Ectodermal cell (in vitro differentiated cells): ENCODE measurements around the gene TRERF1.

Experiments used
- H3K27ac ChIP-seq: 2 replicates; pipeline ENCODE4 v1.7.0; 2013; ENCODE audit warnings: mild to moderate bottlenecking, low read depth, low read length; ENCODE audit not compliant: insufficient read depth, poor library complexity, severe bottlenecking
- H3K27me3 ChIP-seq: 2 replicates; pipeline ENCODE4 v1.7.0; 2013; ENCODE audit warnings: mild to moderate bottlenecking, low read length; ENCODE audit not compliant: insufficient read depth, control insufficient read depth, poor library complexity, severe bottlenecking
- H3K36me3 ChIP-seq: one replicate; pipeline ENCODE4 v1.7.0; 2013; ENCODE audit warnings: low read length; ENCODE audit not compliant: control insufficient read depth, insufficient read depth
- H3K4me1 ChIP-seq: one replicate; pipeline ENCODE4 v1.7.0; 2013; ENCODE audit warnings: low read length; ENCODE audit not compliant: control insufficient read depth, insufficient read depth
- H3K4me3 ChIP-seq: 2 replicates; pipeline ENCODE4 v1.7.0; 2013; ENCODE audit warnings: low read depth, low read length, control low read depth; ENCODE audit not compliant: insufficient read depth
- H3K9me3 ChIP-seq: 2 replicates; pipeline ENCODE4 v1.7.0; 2013; ENCODE audit warnings: mild to moderate bottlenecking, low read length, moderate library complexity; ENCODE audit not compliant: control insufficient read depth
- WGBS, 2 experiments: methylation state at CpG; one replicate each; pipeline ENCODE4 v1.1.7; 2013; ENCODE audit warnings: missing lambda C conversion rate in 2 of 2; 5-methylcytosine and 5-hydroxymethylcytosine counted together

Gene TRERF1

DNA sequence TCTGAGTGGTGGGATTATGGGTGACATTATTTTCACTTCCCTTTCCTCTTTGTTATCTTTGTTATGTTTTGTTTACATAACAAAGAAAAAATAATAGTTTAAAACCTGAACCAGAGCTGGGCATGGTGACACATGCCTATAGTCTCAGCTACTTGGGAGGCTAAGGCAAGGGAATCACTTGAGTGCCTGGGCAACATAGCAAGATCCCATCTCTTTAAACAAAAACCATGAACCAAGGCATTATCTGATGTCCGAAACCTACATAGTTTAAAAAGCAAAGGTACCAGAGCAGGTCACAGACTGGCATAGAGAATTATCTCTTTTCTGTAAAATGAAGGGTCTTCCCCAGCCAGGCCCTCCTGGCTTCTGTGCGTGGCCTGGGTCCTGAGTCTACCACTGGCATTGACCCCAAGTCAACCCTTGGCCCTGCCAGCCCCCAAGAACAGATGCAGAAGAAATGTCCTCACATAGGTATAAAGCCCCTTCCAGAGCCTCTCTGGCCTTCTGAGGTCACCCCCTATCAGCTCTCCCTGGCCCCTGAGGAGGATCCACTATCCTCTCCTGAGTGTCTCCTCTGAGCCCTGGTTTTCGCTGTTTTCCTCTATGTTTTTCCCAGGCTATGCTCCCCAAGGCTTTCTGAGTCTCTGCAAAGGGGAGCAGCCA lies 81.3 kb downstream of the TRERF1 start:
- Histone ChIP-seq H3K27me3 (no peaks in the 10 kb centered on the region), H3K9me3 (no peaks in the 10 kb centered on the region), H3K27ac (no peak overlapping the region), H3K4me1 (peaks cover 8% of the 10 kb centered on the region), H3K4me3 (no peak overlapping the region), H3K36me3 (no peaks in the 10 kb centered on the region)
- WGBS, 2 experiments, result 94 to 99% methylated on average over 3 of the region's 3 CpGs

DNA sequence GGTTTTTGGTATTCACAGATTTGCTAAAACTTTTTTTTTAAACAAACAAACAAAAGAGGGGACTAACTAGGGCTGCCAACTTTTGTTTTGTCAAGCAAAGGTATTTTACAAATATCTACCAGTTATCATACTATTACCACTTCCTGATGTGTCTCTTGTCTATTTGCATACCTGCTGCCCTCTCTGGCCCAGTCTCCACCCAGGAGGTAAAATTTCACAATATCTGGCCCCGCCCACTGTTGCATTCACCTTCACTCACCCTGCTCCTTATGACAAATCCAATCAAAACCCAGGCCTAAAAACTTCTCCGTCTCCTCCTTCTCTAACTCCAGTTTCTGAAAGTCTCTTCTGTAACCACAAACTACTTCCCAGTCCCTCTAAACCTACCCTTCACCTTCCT lies 82.2 kb downstream of the TRERF1 start:
- Histone ChIP-seq H3K27me3 (no peaks in the 10 kb centered on the region), H3K27ac (no peak overlapping the region), H3K4me3 (no peak overlapping the region), H3K4me1 (peaks cover 8% of the 10 kb centered on the region), H3K36me3 (no peaks in the 10 kb centered on the region), H3K9me3 (no peaks in the 10 kb centered on the region)
- WGBS, 2 experiments, result 93 to 94% methylated on average over 2 of the region's 2 CpGs

DNA sequence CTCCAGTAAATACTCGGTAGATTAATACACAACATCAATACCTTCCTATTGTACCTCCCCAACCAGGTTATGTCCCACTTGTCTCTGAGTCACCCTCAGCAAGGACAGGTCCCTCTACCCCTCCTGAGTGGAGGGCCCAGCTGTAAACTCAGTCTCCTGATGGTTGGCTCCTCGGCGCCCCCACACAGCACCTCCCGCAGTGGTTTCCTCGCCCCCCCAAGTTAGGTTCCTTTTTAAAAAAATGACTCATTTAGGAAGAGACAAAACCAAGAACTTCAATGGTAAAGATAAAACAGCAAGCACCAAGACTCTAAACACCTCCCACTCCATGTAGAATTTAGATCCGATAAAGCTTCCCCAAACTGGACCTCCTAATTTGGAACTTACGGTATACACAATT lies 83.5 kb downstream of the TRERF1 start:
- Histone ChIP-seq H3K27me3 (no peaks in the 10 kb centered on the region), H3K36me3 (no peaks in the 10 kb centered on the region), H3K4me1 (peaks cover 8% of the 10 kb centered on the region), H3K9me3 (no peaks in the 10 kb centered on the region), H3K27ac (no peak overlapping the region), H3K4me3 (no peak overlapping the region)
- 87 to 92% methylated on average over 7 of the region's 7 CpGs for WGBS, 2 experiments

DNA sequence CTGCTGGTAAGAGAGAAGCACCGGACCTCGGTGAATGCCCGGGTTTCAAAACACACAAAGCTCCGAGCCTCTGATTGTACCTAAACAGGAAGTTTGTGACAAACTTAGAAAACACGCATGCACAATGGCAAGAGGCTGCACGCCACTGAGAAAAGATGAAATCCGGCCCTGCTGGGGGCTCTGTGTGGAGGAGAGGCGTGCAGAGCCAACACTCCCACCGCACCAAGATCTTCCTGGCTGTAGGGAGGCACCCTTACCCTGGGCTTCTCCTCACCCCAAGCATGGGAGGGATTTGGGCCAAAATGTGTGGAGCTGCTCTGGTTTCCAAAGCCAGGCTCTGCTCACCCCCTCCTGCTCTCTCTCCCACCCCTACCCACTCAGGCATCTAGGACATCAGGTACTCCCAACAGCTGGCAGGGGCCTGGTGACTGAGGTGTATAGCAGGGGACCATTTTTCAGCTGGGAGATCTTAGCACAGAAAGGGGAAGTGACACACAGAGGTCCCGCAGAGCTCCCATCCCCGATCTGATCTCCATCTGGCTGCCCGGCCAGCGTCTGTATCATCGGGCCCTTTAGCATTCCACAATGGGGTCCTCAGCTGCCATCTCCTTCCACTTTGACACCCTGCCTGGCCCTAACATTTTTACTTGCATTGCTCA lies 84.2 kb downstream of the TRERF1 start:
- Histone ChIP-seq H3K36me3 (no peaks in the 10 kb centered on the region), H3K4me1 (peaks cover 8% of the 10 kb centered on the region), H3K27me3 (no peaks in the 10 kb centered on the region), H3K4me3 (no peak overlapping the region), H3K27ac (no peak overlapping the region), H3K9me3 (no peaks in the 10 kb centered on the region)
- 88% methylated on average over 14 of the region's 14 CpGs for WGBS, 2 experiments

DNA sequence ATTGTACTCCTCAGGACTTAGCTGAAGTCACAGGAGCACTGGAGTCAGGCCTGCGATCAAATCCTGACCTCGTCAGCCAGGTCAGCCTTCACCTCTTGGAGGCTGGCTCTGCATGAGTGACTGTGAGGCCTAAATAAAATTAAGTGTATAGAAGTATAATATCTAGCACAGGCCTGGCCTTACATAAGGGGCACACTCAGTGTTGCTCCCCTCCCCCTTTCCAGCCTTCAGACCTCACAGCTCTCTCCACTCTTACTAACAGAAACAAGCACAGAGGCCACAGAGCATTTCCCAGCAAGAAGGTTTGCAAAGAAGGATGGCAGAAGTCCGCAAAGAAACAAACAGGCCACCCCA lies 84.8 kb downstream of the TRERF1 start:
- WGBS, 2 experiments, result 92 to 93% methylated on average over 3 of the region's 3 CpGs
- Histone ChIP-seq H3K4me1 (peaks cover 8% of the 10 kb centered on the region), H3K36me3 (no peaks in the 10 kb centered on the region), H3K27me3 (no peaks in the 10 kb centered on the region), H3K9me3 (no peaks in the 10 kb centered on the region), H3K27ac (no peak overlapping the region), H3K4me3 (no peak overlapping the region)

DNA sequence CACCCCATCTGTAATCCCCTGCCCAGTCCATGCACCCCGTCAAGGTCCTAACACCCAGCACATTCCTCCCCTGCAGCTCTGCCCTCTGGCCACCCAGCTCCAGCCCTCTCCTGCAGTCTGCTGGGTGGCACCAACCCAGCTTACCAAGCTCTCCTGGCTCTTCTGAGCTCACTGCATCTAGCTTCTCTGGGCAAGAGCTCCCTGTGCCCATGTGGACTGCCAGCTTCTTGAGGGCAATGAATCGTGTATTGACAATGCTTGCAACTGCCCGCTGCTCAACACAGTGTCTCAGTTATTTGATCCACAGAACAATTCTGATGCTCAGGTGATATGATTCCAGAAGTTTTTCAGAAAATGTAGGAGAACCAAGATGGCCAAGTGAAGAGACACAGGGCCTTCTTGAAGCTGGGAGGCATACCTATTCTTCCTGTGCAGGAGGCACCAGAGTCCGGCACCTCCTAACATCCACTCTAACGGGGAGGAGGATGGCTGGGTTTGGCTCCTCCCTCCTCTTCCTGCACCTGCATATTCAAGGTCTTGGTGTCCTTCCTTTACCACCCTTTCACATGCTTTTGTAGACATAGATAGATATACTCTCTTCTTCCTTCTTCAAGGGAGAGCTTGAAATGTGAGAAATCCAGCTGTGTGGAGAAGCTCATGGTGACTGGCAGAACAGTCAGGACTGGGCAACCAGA lies 85.6 kb downstream of the TRERF1 start:
- Histone ChIP-seq H3K4me1 (peaks cover 8% of the 10 kb centered on the region), H3K36me3 (no peaks in the 10 kb centered on the region), H3K9me3 (no peaks in the 10 kb centered on the region), H3K27ac (no peak overlapping the region), H3K4me3 (no peak overlapping the region), H3K27me3 (no peaks in the 10 kb centered on the region)
- 88 to 89% methylated on average over 5 of the region's 5 CpGs for WGBS, 2 experiments

DNA sequence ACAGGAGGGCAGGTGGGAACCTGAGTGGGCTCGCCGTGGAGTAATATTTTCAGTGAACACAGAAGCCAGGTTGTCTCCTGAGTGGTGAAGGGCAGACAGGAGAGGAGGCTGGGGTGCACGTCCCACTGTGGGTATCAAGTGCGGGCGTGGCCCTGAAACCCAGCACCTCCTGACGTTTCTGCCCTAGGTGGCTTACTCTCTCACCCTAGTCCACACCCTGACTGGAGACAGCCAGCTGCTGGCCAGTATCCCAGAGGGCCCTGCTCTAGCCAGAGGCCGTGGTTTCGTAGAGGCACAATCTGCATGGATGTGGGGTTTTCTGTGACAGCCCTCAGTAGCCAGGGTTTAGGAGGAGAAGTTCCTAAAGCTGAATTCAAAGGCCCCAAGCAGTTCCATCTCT lies 86.7 kb downstream of the TRERF1 start:
- H3K36me3 ChIP-seq, result no peaks in the 10 kb centered on the region
- no peaks in the 10 kb centered on the region for H3K9me3 ChIP-seq
- no peak overlapping the region for H3K4me3 ChIP-seq
- H3K4me1 ChIP-seq, result peaks cover 8% of the 10 kb centered on the region
- no peaks in the 10 kb centered on the region for H3K27me3 ChIP-seq
- no peak overlapping the region for H3K27ac ChIP-seq
- WGBS, 2 experiments, result 92 to 95% methylated on average over 8 of the region's 8 CpGs

DNA sequence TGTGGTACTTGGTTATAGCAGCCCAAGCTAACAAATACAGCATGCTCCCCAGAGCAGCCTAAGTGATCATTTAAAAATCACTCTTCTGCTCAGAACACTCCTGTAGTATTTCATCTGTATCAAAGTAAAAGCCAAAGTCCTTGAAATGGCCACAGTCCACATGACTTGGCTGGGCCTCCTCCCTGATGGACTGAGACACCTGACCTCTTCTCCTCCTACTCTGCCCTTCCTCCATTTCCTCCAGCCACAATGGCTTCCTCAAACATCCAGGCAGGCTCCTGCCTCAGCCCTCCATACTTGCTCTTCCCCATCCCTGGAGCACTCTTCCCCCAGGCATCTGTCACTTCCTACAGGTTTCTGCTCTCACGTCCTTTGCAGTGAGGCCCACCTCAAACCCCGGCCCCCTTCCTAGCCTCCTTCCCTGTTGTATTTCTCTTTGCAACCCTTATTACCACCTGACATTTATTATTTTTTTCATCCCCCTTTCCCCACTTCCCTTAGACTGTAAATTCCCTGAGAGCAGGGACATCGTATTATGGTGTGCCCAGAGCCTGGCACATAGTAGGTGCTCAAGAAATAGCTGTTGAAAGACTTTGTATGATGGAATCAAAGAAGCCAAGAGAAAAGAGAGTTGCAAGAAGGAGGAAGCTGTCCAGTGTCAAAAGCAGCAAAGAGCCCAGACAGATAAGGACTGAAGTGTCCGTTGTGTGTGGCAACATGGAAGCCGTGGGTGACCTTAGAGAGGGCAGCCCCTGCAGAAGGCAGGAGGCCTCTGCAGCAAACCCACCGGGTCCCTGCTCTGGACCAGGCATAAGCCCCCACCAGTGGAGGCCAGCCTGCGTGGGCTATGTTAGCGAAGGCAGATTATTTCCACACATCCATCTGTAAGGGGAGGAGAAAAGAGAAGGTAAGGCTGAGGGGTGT lies 87.5 kb downstream of the TRERF1 start:
- Histone ChIP-seq H3K9me3 (no peaks in the 10 kb centered on the region), H3K4me3 (no peak overlapping the region), H3K36me3 (no peaks in the 10 kb centered on the region), H3K27me3 (no peaks in the 10 kb centered on the region), H3K4me1 (peaks cover 8% of the 10 kb centered on the region), H3K27ac (no peak overlapping the region)
- WGBS, 2 experiments, result 93 to 94% methylated on average over 8 of the region's 8 CpGs

DNA sequence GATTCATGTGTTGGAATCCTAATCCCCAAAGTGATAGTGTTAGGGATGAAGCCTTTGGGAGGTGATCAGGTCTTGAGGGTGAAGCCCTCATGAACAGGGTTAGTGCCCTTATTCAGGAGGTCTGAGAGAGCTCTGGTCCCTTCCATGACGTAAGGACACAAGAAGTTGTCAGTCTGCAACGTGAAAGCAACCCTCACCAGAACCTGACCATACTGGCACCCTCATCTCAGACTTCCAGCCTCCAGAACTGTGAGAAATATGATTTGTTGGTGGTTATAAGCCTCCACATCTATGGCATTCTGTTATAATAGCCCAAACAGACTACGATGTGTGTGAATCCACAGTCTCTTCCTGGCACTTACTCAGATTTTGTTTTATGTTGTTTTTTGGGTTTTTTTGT lies 90.7 kb downstream of the TRERF1 start:
- no peak overlapping the region for H3K27ac ChIP-seq
- H3K27me3 ChIP-seq, result no peaks in the 10 kb centered on the region
- H3K36me3 ChIP-seq, result no peaks in the 10 kb centered on the region
- no peaks in the 10 kb centered on the region for H3K4me1 ChIP-seq
- no peaks in the 10 kb centered on the region for H3K9me3 ChIP-seq
- no peak overlapping the region for H3K4me3 ChIP-seq
- WGBS, 2 experiments, result 93 to 98% methylated on average over 3 of the region's 3 CpGs

DNA sequence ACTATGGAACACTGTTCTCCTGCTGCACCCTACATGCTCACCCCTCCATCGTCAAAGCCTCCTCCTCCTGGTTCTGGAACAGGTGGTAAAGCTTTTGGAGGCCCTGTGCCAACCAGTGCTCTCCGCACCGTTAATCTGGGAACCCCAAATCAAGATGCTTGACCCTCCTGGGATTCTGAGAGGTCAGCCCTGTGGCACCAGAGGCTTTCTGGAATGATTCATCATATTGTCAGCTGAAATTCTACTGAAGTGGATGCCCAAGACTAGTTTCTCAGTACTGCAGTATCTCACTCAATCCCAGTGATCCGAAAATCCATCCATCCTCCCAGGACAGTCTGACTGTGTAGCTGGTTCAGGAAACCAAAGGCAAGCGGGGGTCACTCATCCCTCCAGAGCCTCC lies 92.7 kb downstream of the TRERF1 start:
- 94 to 95% methylated on average over 5 of the region's 5 CpGs for WGBS, 2 experiments
- no peak overlapping the region for H3K27ac ChIP-seq
- no peaks in the 10 kb centered on the region for H3K36me3 ChIP-seq
- H3K4me3 ChIP-seq, result no peak overlapping the region
- H3K4me1 ChIP-seq, result no peaks in the 10 kb centered on the region
- H3K27me3 ChIP-seq, result no peaks in the 10 kb centered on the region
- H3K9me3 ChIP-seq, result no peaks in the 10 kb centered on the region
